Stomach smooth muscle (tissue), 2 donors: Measurements from ENCODE around the gene EIF4E2.

Source experiments
- H3K27ac ChIP-seq: one replicate; pipeline ENCODE4 v1.7.0; 2013; ENCODE audit warnings: mild to moderate bottlenecking, low read length, inconsistent platforms
- H3K27me3 ChIP-seq, 2 donors: one replicate each; pipeline ENCODE4 v1.7.0; 2013; ENCODE audit warnings: low read length in 2 of 2; ENCODE audit not compliant: insufficient read depth in 2 of 2, control insufficient read depth in 1 of 2
- H3K36me3 ChIP-seq, 2 donors: one replicate each; pipeline ENCODE4 v1.7.0; 2013; ENCODE audit warnings: low read length in 2 of 2; ENCODE audit not compliant: control insufficient read depth in 2 of 2, insufficient read depth in 2 of 2
- H3K4me1 ChIP-seq: one replicate; pipeline ENCODE4 v1.7.0; 2013; ENCODE audit warnings: low read length; ENCODE audit not compliant: control insufficient read depth, insufficient read depth
- H3K4me3 ChIP-seq, 2 donors: one replicate each; pipeline ENCODE4 v1.7.0; 2013; ENCODE audit warnings: low read length in 2 of 2
- H3K9ac ChIP-seq, 2 donors: one replicate each; pipeline ENCODE4 v1.7.0; 2013; ENCODE audit warnings: low read length in 2 of 2, mild to moderate bottlenecking in 1 of 2
- H3K9me3 ChIP-seq, 2 donors: one replicate each; pipeline ENCODE4 v1.7.0; 2013; ENCODE audit warnings: low read length in 2 of 2; ENCODE audit not compliant: control insufficient read depth in 2 of 2
- donor health status: healthy.
- donor health status: Pancreatic carcinoma.

Gene EIF4E2, protein sequence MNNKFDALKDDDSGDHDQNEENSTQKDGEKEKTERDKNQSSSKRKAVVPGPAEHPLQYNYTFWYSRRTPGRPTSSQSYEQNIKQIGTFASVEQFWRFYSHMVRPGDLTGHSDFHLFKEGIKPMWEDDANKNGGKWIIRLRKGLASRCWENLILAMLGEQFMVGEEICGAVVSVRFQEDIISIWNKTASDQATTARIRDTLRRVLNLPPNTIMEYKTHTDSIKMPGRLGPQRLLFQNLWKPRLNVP

GRCh38 chr2:232550354-232551249, at the start of gene EIF4E2, which contains the start of gene TIGD1:
EIF4E2 (plus strand) TSS chr2:232550689; CDS start chr2:232550725, 36 bp downstream.
TIGD1 (minus strand) TSS chr2:232550557; CDS start chr2:232549882, 675 bp downstream.
- peak within 1 kb of the TSS; percentile 81 to 95 for H3K4me3 ChIP-seq
- H3K27me3 ChIP-seq = no peaks in the 10 kb centered on the region
- H3K4me1 ChIP-seq = peaks cover 8% of the 10 kb centered on the region
- H3K27ac ChIP-seq = peak within 1 kb of the TSS; percentile 93
- no peaks in the 10 kb centered on the region for H3K9me3 ChIP-seq
- peaks cover 3 to 5% of the 10 kb centered on the region in 2 donors for H3K36me3 ChIP-seq
- H3K9ac ChIP-seq = peak within 1 kb of the TSS; percentile 83 to 92

GRCh38 chr2:232501331-232501771, 49.1 kb upstream of the EIF4E2 start:
- no peak overlapping the region for H3K9ac ChIP-seq
- no peaks in the 10 kb centered on the region for H3K9me3 ChIP-seq
- no peaks in the 10 kb centered on the region for H3K36me3 ChIP-seq
- H3K27me3 ChIP-seq = peaks cover 0 to 19% of the 10 kb centered on the region in 2 donors
- no peak overlapping the region for H3K4me3 ChIP-seq
- peaks cover 12% of the 10 kb centered on the region for H3K4me1 ChIP-seq
- no peak overlapping the region for H3K27ac ChIP-seq

DNA sequence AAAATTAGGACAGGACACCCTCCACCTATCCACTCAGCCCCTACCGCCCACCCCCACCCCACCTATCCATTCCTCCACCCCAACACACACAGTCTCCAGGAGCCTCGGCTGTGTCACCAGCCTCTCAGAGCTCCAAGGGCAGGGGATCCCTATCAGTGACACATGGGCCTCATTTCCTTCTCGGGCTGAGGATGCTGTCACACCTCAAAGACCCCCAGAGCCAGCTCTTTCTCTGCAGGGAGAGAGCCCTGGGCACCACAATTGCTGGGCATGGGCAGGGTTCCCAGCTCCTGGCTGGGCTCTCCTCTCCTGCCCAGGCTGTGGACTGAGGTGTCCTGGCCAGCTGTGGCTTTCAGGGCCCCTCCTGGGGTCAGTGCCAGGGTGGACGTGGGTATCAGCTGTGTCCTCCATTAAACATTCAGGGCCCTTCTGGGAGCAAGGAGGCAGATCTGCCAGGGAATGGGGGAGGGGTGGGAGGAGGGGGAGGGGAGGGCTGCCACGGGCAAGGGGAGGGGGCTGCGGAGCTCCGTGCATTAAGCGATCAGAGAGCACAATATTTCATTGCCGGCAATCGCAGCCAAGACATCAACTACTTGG, 48.6 kb upstream of the EIF4E2 start:
- H3K27me3 ChIP-seq = peaks cover 0 to 19% of the 10 kb centered on the region in 2 donors
- no peak overlapping the region for H3K9ac ChIP-seq
- peaks cover 12% of the 10 kb centered on the region for H3K4me1 ChIP-seq
- no peak overlapping the region for H3K27ac ChIP-seq
- H3K36me3 ChIP-seq = no peaks in the 10 kb centered on the region
- no peak overlapping the region for H3K4me3 ChIP-seq
- H3K9me3 ChIP-seq = no peaks in the 10 kb centered on the region

- Histone ChIP-seq H3K4me3 (peak overlapping the region; percentile 59 to 73), H3K9me3 (no peaks in the 10 kb centered on the region), H3K27me3 (peaks cover 0 to 19% of the 10 kb centered on the region in 2 donors), H3K36me3 (no peaks in the 10 kb centered on the region), H3K27ac (no peak overlapping the region), H3K9ac (peak overlapping the region in 1 of 2 donors; percentile 33), H3K4me1 (peaks cover 12% of the 10 kb centered on the region)
Observed at GRCh38 chr2:232502511-232502910, 48.0 kb upstream of the EIF4E2 start.

- Histone ChIP-seq H3K4me1 (peaks cover 12% of the 10 kb centered on the region), H3K27ac (no peak overlapping the region), H3K9me3 (no peaks in the 10 kb centered on the region), H3K9ac (peak overlapping the region; percentile 46 to 71), H3K36me3 (no peaks in the 10 kb centered on the region), H3K4me3 (peak overlapping the region; percentile 50 to 73), H3K27me3 (peaks cover 0 to 14% of the 10 kb centered on the region in 2 donors)
Observed at GRCh38 chr2:232502911-232503808, 47.3 kb upstream of the EIF4E2 start.

GRCh38 chr2:232503809-232504323, 46.6 kb upstream of the EIF4E2 start:
- peaks cover 12% of the 10 kb centered on the region for H3K4me1 ChIP-seq
- peaks cover 0 to 14% of the 10 kb centered on the region in 2 donors for H3K27me3 ChIP-seq
- peak overlapping the region; percentile 50 to 73 for H3K4me3 ChIP-seq
- no peak overlapping the region for H3K27ac ChIP-seq
- peak overlapping the region; percentile 46 to 71 for H3K9ac ChIP-seq
- no peaks in the 10 kb centered on the region for H3K36me3 ChIP-seq
- no peaks in the 10 kb centered on the region for H3K9me3 ChIP-seq

DNA sequence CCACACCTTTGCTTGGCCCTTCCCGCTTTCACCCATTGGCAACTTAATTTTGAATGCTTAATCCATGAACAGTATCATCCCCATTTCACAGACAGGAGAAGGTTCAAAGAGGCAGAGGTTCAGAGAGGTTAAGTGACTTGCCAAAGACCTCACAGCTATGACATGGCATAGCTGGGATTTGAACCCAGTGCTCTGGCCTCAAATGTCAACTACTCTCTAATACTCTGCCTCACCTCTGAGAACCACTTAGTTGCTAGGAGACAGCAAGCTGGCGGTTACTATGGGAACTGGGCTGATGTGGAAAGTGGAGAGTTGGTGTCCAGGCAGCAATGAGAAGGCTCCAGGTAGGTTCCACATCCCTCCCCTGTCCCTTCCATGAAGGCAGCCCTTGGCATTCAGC, 46.1 kb upstream of the EIF4E2 start:
- H3K4me1 ChIP-seq = peaks cover 12% of the 10 kb centered on the region
- H3K27ac ChIP-seq = no peak overlapping the region
- peaks cover 0 to 14% of the 10 kb centered on the region in 2 donors for H3K27me3 ChIP-seq
- no peak overlapping the region for H3K9ac ChIP-seq
- no peaks in the 10 kb centered on the region for H3K9me3 ChIP-seq
- no peak overlapping the region for H3K4me3 ChIP-seq
- H3K36me3 ChIP-seq = no peaks in the 10 kb centered on the region

DNA sequence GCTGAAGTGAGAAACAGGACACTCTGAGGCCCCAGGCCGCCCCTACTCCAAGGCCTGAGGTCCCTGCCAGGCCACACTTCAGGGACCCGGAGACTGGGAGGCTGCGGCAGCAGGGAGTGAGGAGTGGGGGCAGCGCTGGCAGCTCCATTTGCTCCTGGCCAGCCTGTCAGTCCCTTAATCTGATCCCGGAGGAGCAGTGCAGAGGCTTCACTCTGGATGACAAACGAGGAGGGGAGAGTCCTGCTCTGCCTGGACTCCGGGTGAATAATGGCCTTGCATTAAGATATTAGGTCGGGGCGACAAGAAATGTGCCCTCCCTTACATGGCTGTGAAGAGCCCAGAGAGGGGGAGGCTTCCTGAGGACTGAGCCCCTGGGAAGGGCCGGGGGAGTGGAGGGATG, 44.6 kb upstream of the EIF4E2 start:
- Histone ChIP-seq H3K9me3 (no peaks in the 10 kb centered on the region), H3K27me3 (peaks cover 0 to 14% of the 10 kb centered on the region in 2 donors), H3K9ac (no peak overlapping the region), H3K4me1 (peaks cover 12% of the 10 kb centered on the region), H3K36me3 (no peaks in the 10 kb centered on the region), H3K4me3 (no peak overlapping the region), H3K27ac (no peak overlapping the region)

DNA sequence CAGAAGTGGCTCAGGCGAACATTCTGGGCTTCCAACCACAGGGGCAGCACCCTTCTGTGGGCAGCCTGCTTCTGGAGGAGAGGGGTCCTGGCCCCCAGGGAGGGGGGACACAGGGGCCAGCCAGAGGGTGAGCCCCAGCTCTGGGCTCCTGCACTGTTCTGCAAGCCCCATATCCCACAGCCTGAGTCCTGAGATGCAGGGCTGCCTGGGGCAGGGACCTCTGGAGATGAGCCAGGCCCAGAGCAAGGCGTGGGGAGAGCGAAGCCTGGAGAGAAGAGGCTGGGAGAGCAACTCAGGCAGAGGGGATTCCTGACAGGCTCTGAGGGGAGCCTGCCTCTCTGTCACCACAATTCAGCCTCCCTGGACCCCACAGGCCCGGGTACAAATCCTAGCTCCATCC, 43.8 kb upstream of the EIF4E2 start:
- Histone ChIP-seq H3K36me3 (no peaks in the 10 kb centered on the region), H3K4me1 (peaks cover 12% of the 10 kb centered on the region), H3K9me3 (no peaks in the 10 kb centered on the region), H3K27ac (no peak overlapping the region), H3K27me3 (peaks cover 0 to 14% of the 10 kb centered on the region in 2 donors), H3K4me3 (no peak overlapping the region), H3K9ac (no peak overlapping the region)
